Right lobe of liver (tissue), 4 donors: ENCODE results near the gene BRD2.

Source experiments
- POLR2A ChIP-seq: fragments of 450-650 bp; IDR thresholded peaks from one replicate; pipeline ENCODE4 v1.6.1; 2017; ENCODE audit warnings: antibody characterized with exemption, mild to moderate bottlenecking
- TF ChIP-seq, protein P1 (sequence below), 4 donors: fragments of 200-600 bp in 3 of 4; fragments of 450-650 bp in 1 of 4; IDR thresholded peaks; one replicate each; pipeline versions ENCODE4 v1.5.1 to v1.8.0; 2016 to 2022; ENCODE audit warnings: antibody characterized with exemption in 4 of 4, mild to moderate bottlenecking in 2 of 4
- donor health status: DM: no; HTN: no; CAD: no.
- donor health status: DM: no; HTN: no; CAD: no.
- donor health status: DM: no; HTN: yes; CAD: no.

DNA sequence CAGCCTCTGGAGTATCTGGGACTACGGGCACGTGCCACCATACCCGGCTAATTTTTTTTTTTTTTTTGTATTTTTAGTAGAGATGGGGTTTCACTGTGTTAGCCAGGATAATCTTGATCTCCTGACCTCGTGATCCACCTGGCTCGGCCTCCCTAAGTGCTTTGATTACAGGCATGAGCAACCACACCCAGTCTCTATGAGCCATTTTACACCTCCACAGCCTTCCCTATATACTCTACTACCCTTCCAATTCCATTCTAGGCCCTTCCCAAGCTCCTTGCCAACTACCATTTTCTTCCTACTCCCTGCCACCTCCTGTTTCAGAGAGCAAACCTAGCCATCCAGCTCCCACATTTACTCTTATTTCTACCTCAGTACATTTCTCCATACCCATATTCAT is 7.8 kb upstream of the BRD2 start:
- TF ChIP-seq, protein P1, sequence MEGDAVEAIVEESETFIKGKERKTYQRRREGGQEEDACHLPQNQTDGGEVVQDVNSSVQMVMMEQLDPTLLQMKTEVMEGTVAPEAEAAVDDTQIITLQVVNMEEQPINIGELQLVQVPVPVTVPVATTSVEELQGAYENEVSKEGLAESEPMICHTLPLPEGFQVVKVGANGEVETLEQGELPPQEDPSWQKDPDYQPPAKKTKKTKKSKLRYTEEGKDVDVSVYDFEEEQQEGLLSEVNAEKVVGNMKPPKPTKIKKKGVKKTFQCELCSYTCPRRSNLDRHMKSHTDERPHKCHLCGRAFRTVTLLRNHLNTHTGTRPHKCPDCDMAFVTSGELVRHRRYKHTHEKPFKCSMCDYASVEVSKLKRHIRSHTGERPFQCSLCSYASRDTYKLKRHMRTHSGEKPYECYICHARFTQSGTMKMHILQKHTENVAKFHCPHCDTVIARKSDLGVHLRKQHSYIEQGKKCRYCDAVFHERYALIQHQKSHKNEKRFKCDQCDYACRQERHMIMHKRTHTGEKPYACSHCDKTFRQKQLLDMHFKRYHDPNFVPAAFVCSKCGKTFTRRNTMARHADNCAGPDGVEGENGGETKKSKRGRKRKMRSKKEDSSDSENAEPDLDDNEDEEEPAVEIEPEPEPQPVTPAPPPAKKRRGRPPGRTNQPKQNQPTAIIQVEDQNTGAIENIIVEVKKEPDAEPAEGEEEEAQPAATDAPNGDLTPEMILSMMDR (IDR thresholded peaks at IDR 0.05): no peak
- TF ChIP-seq POLR2A: no peak
